HepG2 (cell line): ENCODE results near the gene ATXN2. TPM values are rescaled to one million over a fixed set of nuclear protein-coding genes. Genes with fewer than 3 reads are reported as not detected.
A peak's percentile ranks its signal among the peaks of the same experiment; 100 is the strongest.

Experiments
- CEBPG ChIP-seq: IDR thresholded peaks from 2 replicates; pipeline ENCODE4 v1.6.1; 2016
- DRAP1 ChIP-seq: IDR thresholded peaks from 2 replicates; pipeline ENCODE4 v1.6.1; 2016; ENCODE audit warnings: missing genetic modification reagents, missing compliant biosample characterization
- DZIP1 ChIP-seq: sonication (generic); formaldehyde crosslinking; IDR thresholded peaks from 2 replicates; pipeline ENCODE4 v1.5.0; 2020; ENCODE audit warnings: mild to moderate bottlenecking, missing genetic modification reagents
- HNF1A ChIP-seq, 2 experiments: sonication (generic) in 1 of 2; formaldehyde crosslinking in 1 of 2; IDR thresholded peaks; 2 replicates each; pipeline versions ENCODE4 v1.4.0 to v1.6.1; 2016 to 2020; ENCODE audit warnings: borderline replicate concordance in 1 of 2, low read depth in 1 of 2, mild to moderate bottlenecking in 1 of 2, missing genetic modification reagents in 1 of 2
- HOXA7 ChIP-seq: sonication (generic); formaldehyde crosslinking; IDR thresholded peaks from 2 replicates; pipeline ENCODE4 v1.8.1; 2022; ENCODE audit warnings: mild to moderate bottlenecking, missing genetic modification reagents, moderate library complexity
- KDM1A ChIP-seq: IDR thresholded peaks from 2 replicates; pipeline ENCODE4 v1.6.1; 2016; ENCODE audit warnings: missing compliant biosample characterization
- MTERF4 ChIP-seq: sonication (generic); formaldehyde crosslinking; IDR thresholded peaks from 2 replicates; pipeline ENCODE4 v1.8.0; 2023; ENCODE audit warnings: mild to moderate bottlenecking, missing genetic modification reagents
- RFXANK ChIP-seq: IDR thresholded peaks from 2 replicates; pipeline ENCODE4 v1.6.1; 2016
- SSRP1 ChIP-seq: IDR thresholded peaks from 2 replicates; pipeline ENCODE4 v1.6.1; 2016; ENCODE audit warnings: control low read depth
- ZBTB2 ChIP-seq: sonication (generic); formaldehyde crosslinking; IDR thresholded peaks from 2 replicates; pipeline ENCODE4 v1.8.0; 2022; ENCODE audit warnings: low read depth, missing genetic modification reagents
- ZBTB38 ChIP-seq: sonication (generic); formaldehyde crosslinking; IDR thresholded peaks from 2 replicates; pipeline ENCODE4 v1.5.1; 2020; ENCODE audit warnings: mild to moderate bottlenecking, missing genetic modification reagents
- ZNF224 ChIP-seq: sonication (generic); formaldehyde crosslinking; IDR thresholded peaks from 2 replicates; pipeline ENCODE4 v1.5.0; 2020; ENCODE audit warnings: mild to moderate bottlenecking, missing genetic modification reagents
- ZNF317 ChIP-seq: sonication (generic); formaldehyde crosslinking; IDR thresholded peaks from 2 replicates; pipeline ENCODE4 v1.5.0; 2020; ENCODE audit warnings: mild to moderate bottlenecking, missing genetic modification reagents
- ZNF350 ChIP-seq: sonication (generic); formaldehyde crosslinking; IDR thresholded peaks from 2 replicates; pipeline ENCODE4 v1.4.0; 2020; ENCODE audit warnings: mild to moderate bottlenecking, low read depth, missing genetic modification reagents, borderline replicate concordance
- ZNF616 ChIP-seq: sonication (generic); formaldehyde crosslinking; IDR thresholded peaks from 2 replicates; pipeline ENCODE4 v1.5.0; 2020; ENCODE audit warnings: low read depth, mild to moderate bottlenecking, missing genetic modification reagents
- ZNF766 ChIP-seq: sonication (generic); formaldehyde crosslinking; IDR thresholded peaks from 2 replicates; pipeline ENCODE4 v1.5.0; 2020; ENCODE audit warnings: missing genetic modification reagents, borderline replicate concordance
- polyA plus RNA-seq, 8 experiments: library from polyadenylated mRNA; depleted of rRNA in 3 of 8; stranded (reverse) in 7 of 8; unstranded in 1 of 8; fragments of >200 nt; fragmentation: Illumina TruSeq in 4 of 8; extraction: Trizol in 4 of 8; gene quantifications; 2 replicates each; pipeline versions ENCODE4 v1.2.1 to v1.2.3, GENCODE V29; 2011 to 2016; ENCODE audit warnings: low read depth in 4 of 8, missing spikeins in 1 of 8, mixed read lengths in 1 of 8; ENCODE audit not compliant: insufficient read depth in 1 of 8
- total RNA-seq, 5 experiments: library from RNA; depleted of rRNA; stranded (reverse); fragments of >200 nt; fragmentation: Illumina TruSeq; extraction: Trizol; gene quantifications; 2 replicates each; pipeline ENCODE4 v1.2.3, GENCODE V29; 2016; ENCODE audit warnings: low read depth in 1 of 5
- TF ChIP-seq, protein P1 (sequence below): sonication (generic); formaldehyde crosslinking; IDR thresholded peaks from 2 replicates; pipeline ENCODE4 v1.4.0; 2020; ENCODE audit warnings: mild to moderate bottlenecking, missing genetic modification reagents, borderline replicate concordance

ATXN2 gene
- total and polyA plus RNA-seq, 2 of the 13 experiments (the other 11 are each of a cell fraction or from before 2014, with no cell fraction given): 18.1 to 27.1 TPM

DNA sequence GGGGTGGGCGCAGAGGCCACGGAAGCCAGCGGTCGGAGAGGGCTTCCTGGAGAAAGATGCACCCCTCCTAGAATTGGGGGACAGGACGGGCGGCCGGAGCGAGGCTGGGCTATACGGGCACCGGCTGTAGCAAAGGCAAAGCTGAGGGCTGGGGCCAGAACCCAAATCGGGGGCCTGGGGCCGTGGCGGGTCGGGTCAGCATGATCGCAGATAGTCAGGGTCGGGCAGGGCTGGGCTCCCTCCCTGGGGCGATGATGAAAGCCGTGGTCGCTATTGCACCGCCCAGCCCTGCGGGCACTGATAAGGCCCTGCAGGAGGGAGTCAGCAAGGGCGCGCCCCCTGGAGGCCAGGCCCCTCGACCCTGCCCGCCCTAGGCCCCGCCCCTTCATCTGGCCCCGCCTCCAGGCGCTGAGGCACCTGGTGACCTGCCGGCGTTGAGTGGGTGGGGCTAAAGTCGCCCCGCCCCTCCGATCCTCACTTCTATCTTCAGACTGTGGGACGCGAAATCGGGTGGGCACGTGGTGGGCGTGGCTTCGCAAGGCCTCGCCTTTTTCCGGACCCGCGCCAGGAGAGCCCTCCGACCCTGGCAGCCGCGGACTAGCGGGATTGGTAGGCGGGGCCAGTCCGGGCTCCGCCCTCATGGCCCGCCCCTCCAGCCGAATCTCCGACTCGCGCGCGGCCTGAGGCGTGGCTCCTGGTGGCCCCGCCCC, 193.8 kb downstream of the ATXN2 start (continued):
- TF ChIP-seq DZIP1: no peak
- peak; percentile 68; the same call in 1 of the 2 replicates for TF ChIP-seq ZNF317 (CRISPR knock-in tag)
- TF ChIP-seq ZNF350 (CRISPR knock-in tag): peak; percentile 60; the same call in 1 of the 2 replicates
- peak; percentile 87 for TF ChIP-seq DRAP1
- TF ChIP-seq MTERF4 (CRISPR knock-in tag): peak; percentile 81; the same call in 1 of the 2 replicates
- no peak for TF ChIP-seq HNF1A (IDR thresholded peaks at IDR 0.05; ENCODE audit: low read depth)
- TF ChIP-seq HNF1A (CRISPR knock-in tag; IDR thresholded peaks at IDR 0.05; ENCODE audit: borderline replicate concordance): peak; percentile 28; the same call in 1 of the 2 replicates
- TF ChIP-seq SSRP1 (CRISPR knock-in tag): no peak
- no peak for TF ChIP-seq ZBTB2 (CRISPR knock-in tag)
- TF ChIP-seq RFXANK: no peak
- no peak for TF ChIP-seq HOXA7 (CRISPR knock-in tag)
- TF ChIP-seq ZNF224: no peak
- TF ChIP-seq CEBPG (CRISPR knock-in tag): peak; percentile 99
- TF ChIP-seq, protein P1, sequence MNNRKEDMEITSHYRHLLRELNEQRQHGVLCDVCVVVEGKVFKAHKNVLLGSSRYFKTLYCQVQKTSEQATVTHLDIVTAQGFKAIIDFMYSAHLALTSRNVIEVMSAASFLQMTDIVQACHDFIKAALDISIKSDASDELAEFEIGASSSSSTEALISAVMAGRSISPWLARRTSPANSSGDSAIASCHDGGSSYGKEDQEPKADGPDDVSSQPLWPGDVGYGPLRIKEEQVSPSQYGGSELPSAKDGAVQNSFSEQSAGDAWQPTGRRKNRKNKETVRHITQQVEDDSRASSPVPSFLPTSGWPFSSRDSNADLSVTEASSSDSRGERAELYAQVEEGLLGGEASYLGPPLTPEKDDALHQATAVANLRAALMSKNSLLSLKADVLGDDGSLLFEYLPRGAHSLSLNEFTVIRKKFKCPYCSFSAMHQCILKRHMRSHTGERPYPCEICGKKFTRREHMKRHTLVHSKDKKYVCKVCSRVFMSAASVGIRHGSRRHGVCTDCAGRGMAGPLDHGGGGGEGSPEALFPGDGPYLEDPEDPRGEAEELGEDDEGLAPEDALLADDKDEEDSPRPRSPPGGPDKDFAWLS (CRISPR knock-in tag): no peak
- no peak for TF ChIP-seq ZNF616 (CRISPR knock-in tag)
- TF ChIP-seq ZNF766 (CRISPR knock-in tag): no peak; the same call in 1 of the 2 replicates
- 0 out of 2 replicates have a peak, but pooled peaks have one; percentile 22 for TF ChIP-seq ZBTB38 (CRISPR knock-in tag)
- TF ChIP-seq KDM1A: no peak
